DMS53 treated with DMSO at 0.1 percent for 48 hours (cell line): ENCODE results near the gene ARHGAP9.
"Not testable (repeated sequence)": the region's sequence is repeated elsewhere in the genome, so short reads cannot be mapped to it uniquely, and the experiment has no call there.

Experiments
- DNase-seq: peaks from one replicate; lab custom pipeline; 2025; ENCODE audit not compliant: unreplicated experiment; lab: John Stamatoyannopoulos, UW

The ARHGAP9 gene

GRCh38 chr12:57459055-57459749 lies 20.5 kb downstream of the ARHGAP9 start:
- peak; percentile 99 for DNase-seq

- DNase-seq = no peak
These were observed 21.0 kb downstream of the ARHGAP9 start for GRCh38 chr12:57458665-57459054.

- no peak for DNase-seq
These were observed 22.8 kb downstream of the ARHGAP9 start for GRCh38 chr12:57456737-57457490.

- DNase-seq = peak; percentile 40
These were observed 23.4 kb downstream of the ARHGAP9 start for GRCh38 chr12:57456145-57456700.

GRCh38 chr12:57455374-57456144 lies 24.1 kb downstream of the ARHGAP9 start:
- DNase-seq = peak; percentile 66

GRCh38 chr12:57454566-57455373 lies 24.9 kb downstream of the ARHGAP9 start, which contains the start of gene INHBE:
TSS of gene INHBE (plus strand) at chr12:57455307. CDS start at chr12:57455537, 230 bp downstream.
- DNase-seq = peak; percentile 66

- DNase-seq = no peak
These were observed 25.5 kb downstream of the ARHGAP9 start for GRCh38 chr12:57454213-57454565.

GRCh38 chr12:57452937-57453509 lies 26.6 kb downstream of the ARHGAP9 start:
- peak; percentile 79 for DNase-seq

GRCh38 chr12:57452181-57452936 lies 27.3 kb downstream of the ARHGAP9 start:
- no peak for DNase-seq

GRCh38 chr12:57451233-57451778 lies 28.4 kb downstream of the ARHGAP9 start:
- DNase-seq = no peak

- DNase-seq = no peak
These were observed 29.6 kb downstream of the ARHGAP9 start for GRCh38 chr12:57450057-57450456.

- no peak for DNase-seq
These were observed 30.3 kb downstream of the ARHGAP9 start for GRCh38 chr12:57449375-57449774.

- no peak for DNase-seq
These were observed 31.0 kb downstream of the ARHGAP9 start for GRCh38 chr12:57448669-57449068.

- DNase-seq = no peak
These were observed 33.2 kb downstream of the ARHGAP9 start for GRCh38 chr12:57446292-57446960.

- DNase-seq = no peak
These were observed 34.9 kb downstream of the ARHGAP9 start for GRCh38 chr12:57444744-57445143.

- DNase-seq = not testable (repeated sequence)
These were observed 35.3 kb downstream of the ARHGAP9 start for GRCh38 chr12:57444337-57444736.

GRCh38 chr12:57441846-57442427 lies 37.7 kb downstream of the ARHGAP9 start:
- no peak for DNase-seq

- not testable (repeated sequence) for DNase-seq
These were observed 38.3 kb downstream of the ARHGAP9 start for GRCh38 chr12:57441393-57441792.
